HS-27A (cell line): ENCODE measurements around the gene BRD1.
"Not testable (repeated sequence)": the region's sequence is repeated elsewhere in the genome, so short reads cannot be mapped to it uniquely, and the experiment has no call there.

Experiments used
- DNase-seq: peaks from one replicate; pipeline ENCODE4 v3.0.0-alpha.2; 2012; ENCODE audit warnings: low read depth, missing footprints

Gene BRD1

DNA sequence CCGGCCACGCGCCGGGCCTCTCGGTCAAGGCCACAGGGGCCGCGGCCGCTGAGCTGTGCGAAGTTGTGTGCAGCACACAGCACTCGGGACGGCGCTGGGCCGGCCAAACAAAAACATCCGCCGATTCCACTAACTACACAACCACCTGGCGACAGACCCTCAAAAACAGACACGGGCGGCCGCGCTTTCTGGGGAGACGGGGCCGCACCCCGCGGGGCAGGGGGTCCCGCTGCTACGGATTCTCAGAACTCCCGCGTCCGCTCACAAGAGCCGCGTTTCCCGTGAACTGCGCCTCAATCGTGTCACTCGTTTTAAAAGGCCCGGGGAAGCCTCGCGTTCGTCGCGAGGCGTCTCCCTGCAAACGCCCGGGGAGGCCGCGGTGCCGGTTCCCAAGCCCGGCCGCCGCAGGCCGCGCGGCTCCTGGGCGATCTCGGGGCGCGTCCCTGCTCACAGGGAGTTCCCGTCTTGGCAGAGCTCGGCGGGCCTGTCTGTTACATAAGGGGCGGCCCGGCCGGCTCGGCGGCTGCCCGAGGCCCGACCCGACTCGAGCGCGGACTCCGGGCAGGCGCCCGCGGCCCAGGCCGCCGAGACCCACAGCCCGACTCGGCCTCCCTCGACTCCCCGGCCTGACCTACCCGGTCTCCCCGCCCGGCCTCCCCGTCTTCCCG is 936 bp downstream of the BRD1 start:
- no peak for DNase-seq

DNA sequence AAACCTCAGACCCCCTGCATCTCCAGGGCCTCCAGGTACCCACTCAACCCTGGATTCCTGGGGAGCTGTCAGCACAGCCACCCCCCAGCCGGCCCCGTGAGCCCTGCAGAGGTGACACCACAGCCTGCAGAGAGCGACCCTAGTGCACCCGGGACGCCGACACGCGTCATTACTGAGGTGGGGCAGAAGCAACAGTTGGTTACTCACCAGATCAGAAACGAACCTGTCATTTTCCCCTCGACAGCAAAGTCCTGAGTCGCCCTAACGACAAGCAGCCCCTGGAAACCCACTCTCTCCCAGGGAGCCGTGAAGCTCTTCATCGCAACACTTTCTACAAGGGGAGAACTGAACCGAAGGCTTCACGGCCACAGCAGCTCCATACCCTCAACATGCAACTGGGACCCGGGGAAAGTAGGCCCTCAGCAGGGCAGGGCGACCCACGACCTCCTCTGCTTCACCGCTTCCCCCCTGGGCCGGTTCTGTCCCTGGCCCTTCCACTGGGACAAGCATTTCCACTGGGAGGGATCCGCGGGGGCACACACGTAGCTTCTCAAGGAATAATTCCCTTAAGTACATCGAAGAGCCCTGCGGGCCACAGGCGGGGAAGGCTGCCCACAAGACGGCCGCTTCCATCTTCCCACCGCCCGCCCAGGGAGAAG is 1.6 kb downstream of the BRD1 start:
- DNase-seq = no peak

DNA sequence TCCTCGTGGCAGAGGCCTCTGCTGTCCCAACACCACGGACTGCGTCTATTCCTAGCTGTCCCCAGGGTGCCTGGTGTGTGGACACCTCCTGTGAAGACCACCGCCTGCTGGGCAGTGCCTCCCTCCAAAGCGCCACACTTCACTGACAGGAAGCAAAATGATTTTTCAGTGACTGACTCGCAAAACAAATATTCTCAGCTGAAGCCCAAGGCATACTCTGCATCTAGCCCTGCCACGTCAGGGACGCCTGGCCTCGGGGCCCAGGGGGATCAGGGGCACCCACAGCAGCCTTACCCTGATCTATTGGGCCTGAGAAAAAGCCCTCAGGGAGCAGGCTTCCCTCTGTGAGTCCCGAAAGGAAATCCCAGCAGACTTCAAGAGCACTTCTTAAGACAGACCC is 2.2 kb downstream of the BRD1 start:
- DNase-seq = no peak

DNA sequence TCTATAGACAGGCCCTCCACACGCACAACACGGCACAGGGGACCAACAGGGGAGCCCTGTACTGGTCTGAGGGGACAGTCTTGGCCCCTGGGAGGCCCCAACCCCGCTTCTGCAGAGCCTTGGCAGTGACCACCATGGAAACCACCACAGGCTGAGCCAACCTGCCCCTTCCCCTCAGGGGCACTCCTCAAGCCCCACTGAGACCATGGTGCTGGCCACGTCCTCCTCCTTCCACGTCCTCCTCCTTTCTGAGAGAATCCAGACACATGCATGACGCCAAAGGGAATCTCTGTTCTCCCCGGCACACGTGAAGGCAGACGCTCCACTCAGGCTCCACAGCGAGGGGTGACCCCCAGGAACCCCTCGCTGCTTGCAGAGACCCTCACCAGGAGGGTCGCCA is 2.7 kb downstream of the BRD1 start:
- no peak for DNase-seq

DNA sequence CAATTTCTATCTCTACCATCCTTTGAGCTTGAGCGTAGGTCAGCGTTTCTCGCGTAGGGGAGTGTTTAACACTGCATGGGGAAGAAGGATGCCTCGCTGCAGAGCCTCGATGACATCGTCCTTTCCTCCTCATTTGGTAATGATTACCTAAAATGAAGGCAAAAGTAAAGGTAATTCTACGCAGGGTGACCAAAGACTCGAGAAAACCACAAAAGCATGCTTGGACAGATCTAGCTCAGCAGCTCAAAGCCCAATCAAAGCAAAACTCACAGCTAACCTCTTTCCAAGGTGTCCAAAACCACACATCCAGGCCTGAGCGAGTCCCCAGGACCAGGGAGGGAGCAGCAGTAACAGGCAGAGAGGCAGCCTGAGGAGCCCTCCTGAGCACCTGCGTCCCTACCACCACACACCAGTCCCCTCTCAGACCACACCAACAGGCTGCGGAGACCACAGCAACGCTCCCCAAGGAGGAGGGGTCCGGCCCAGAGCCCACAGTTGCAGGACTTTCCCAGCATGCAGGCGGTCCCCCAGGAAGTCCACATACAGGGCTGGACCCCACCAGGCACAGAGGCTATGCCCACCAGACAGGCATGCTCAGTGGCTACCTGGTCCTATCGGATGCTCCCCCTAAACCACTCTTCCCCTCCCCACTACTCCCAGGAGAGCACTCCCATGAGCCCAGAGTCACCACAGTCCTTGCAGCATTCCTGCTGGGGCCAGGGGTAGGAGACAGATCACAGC is 3.3 kb downstream of the BRD1 start:
- no peak for DNase-seq

DNA sequence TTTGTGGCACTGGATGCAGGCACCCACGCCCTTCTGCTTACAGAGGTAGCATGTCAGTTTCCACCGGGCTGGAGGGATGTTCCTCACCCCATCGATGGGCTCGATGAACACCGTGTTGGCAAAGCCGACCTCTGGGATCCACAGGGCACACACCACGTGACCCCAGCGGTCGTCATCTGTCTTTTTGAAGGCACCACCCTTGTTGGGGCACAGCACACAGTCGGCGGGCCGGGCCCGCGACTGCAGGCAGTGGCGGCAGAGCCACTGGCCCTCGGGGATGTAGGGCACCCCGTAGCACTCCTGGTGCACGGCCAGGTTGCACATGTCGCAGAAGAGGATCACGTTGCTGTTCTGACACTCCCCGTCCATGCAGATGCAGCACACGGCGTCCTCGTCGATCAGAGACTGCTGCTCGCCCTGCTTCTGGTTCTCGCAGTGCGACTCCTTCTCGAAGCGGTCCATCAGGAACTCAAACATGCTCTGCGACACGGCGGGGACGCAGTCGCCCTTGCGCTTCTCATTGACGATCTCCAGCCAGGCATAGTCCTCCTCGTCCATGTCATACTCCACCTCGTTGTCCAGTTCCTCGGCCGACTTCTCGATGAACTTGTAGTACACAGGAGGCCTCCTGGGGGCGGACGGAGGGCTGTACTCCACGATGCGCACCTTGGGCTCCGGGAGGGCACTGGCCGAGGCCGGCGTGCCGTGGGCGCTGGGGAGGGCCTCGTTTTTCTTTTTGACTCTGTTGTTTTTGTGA is 4.2 kb downstream of the BRD1 start:
- no peak for DNase-seq

DNA sequence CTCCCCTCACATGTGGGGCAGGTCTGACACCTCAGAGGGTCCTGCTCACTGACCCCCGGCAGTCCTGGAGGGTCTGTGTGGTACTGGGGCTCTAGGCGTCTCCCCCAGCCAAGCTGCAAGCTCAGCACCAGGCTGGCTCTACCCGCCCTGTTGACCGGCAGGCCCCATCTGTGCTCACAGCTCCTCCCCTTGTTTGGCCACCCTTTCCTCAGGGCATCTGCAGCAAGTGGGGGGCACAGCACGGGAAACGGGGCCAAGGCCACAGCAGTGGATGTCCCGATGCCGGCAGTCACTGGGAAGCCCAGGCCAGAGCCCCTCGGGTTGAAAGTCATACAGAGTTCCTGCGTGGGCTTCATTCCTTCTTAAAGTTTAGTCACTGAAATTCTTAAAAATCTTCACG is 5.9 kb downstream of the BRD1 start:
- not testable (repeated sequence) for DNase-seq

DNA sequence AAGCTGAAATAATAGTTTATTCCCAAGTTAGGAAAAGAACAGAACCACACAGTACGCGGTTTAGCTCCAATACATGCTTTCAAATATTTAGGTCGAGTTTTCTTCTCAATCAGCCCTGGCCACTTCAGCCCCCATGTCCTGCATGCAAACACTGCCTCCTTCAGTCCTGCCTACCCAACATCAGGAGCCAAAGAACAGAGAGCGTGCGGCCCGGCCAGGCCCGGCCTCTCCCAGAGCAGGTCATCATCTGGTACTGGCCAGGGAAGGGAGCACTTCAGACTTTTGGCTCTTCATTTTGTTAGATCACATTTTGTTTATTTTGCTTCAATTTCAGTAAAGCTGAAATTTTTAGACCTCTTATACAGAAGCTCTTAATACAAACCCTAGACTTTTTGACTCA is 6.7 kb downstream of the BRD1 start:
- DNase-seq = no peak

DNA sequence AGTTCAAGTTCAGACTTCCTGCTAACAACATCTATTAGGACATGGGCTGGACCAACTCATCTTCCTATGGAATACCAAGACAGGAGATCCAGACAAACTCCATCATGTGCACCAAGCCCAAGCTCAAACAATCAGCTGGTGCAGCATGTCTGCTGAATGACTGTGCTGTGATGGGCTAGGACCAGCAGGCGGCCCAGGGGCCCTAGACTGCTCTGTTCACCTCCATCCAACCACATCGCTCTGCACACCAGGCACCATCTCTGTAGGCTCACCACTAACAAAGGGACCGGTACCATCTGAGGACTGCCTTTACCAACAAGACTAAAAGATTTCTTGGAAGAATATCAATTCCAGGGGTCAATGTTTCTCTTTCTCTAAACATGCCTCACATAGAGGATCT is 10.3 kb downstream of the BRD1 start:
- DNase-seq = no peak

DNA sequence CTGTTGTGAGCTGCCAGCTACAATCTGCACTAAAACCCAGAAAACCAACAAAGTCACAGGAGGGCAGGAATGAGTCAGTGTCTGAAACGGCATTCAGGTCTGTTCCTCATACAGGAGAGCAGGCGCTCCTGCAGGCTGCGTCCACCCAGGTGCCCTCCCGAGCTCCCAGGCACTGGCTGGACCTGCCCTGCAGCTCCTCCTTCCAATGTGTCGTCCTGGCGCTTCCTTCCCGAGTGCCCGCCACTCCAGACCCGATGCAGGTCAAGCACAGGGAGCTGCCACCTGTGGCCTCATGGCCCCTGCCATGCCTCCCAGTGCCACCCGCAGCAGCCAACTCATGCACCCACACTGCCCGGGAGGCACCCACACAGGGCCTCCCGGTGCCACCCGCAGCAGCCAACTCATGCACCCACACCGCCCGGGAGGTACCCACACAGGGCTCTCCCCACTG is 12.0 kb downstream of the BRD1 start:
- no peak for DNase-seq

DNA sequence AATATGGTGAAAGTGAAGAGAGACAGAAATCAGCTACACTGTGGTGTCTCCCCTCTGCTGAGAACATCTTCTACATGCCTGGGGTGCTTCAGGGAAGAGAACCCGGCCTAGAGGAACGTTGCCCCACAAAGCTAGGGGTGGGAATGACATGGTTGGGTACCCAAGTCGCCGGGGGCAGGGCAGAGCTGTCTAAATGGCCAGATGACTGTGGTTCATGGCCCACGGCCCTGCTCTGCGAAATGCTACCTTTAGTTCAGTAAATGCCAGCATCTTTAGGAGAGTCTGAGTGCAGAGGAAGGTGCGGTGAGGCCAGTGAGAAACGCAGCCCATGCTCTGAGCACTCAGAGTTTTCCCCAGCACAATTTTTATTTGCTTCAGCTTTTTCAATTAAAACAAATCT is 12.8 kb downstream of the BRD1 start:
- no peak for DNase-seq

DNA sequence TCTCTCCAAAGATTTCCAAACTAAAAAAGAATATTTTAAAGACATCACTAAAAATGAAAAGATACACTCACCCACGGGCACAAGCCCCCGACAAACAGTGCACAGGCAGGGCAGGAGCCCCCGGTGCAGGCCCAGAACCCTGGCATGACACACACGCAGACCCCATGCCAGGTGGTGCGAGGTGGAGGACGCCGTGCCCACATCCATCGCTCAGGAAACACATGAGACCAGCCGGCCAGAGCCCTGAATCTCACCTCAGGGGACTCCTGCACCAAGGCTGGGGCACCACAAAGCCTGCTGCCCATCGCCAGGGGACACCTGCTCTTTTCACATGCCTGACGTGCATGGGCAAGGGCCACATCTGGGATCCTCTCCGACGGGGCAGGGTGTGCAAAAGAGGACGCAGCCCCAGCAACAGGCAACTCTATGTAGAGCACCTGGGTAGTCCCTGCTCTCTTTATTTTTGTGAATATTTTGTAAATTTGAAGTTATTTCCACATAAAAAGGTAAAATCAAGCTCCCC is 13.4 kb downstream of the BRD1 start:
- no peak for DNase-seq

DNA sequence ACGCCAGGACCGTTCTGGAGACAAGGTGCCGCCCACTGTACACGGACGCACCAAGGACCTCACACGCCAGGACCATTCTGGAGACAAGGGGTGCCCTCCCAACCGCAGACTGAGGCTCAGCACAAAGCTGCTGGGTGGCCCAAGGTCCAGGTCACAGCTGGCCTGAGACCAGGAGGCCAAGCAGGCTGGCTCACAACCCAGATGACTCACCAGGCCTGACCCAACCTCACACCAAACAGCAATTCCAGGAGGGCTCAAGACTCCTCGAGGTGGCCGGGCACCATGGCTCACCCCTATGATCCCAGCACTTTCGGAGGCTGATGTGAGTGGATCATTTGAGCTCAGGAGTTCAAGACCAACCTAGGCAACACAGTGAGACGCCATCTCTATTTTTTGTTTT is 14.8 kb downstream of the BRD1 start:
- no peak for DNase-seq

DNA sequence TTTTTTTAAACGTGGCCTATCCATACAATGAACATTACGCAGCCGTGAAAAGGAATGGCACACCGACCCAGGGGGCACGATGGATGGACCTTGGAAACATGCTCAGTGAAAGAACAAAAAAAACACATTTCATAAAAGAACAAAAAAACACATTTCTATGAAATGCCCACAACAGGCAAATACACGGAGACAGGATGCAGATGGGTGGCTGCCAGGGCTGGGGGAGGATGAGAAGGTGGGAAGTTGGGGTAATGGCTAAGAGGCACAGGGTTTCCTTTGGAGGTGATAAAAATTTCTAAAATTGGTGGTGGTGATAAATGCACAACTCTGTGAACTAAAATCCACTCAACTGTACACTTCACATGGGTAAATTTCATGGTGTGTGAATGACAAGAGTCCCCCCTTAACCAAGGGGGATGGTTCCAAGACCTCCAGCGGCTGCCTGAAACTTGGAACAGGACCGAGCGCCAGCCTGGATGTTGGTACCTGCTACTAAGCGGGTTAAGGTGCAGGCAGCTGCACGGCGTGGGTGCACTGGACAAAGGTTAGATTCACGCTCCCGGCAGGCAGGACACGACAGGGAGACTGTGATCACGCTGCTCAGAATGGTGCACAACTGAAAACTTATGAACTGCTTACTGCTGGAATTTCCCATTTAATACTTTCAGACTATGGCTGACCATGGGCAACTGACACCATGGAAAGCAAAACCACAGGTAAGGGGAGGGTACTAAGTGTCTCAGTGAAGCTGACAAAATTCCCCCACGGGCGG is 16.5 kb downstream of the BRD1 start:
- no peak for DNase-seq

DNA sequence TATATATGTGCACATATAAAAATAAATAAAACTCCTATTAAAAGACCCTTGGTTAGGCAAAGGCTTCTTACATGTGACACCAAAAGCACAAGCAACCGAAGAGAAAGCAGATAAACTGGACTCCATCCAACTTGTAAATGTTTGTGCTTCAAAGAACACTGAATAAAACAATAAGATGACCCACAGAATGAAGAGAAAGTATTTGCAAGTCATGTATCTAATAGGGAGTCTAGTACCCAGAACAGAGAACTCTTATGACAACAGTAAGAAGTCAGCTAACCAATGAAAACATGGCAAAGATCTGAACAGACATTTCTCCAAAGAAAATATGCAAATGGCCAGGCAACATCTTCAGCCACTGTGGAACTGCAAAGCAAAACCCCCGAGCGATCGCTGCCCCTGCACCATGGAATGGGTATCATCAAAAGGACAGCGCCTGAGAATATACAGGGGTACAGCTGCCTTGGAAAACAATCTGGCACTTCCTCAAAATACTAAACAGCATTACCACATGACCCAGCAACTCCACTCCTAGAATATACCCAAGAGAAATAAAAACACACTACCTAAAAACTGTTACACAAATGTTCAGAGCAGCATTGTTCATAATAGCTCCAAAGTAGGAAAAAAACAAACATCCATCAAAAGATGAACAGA is 17.2 kb downstream of the BRD1 start:
- no peak for DNase-seq

DNA sequence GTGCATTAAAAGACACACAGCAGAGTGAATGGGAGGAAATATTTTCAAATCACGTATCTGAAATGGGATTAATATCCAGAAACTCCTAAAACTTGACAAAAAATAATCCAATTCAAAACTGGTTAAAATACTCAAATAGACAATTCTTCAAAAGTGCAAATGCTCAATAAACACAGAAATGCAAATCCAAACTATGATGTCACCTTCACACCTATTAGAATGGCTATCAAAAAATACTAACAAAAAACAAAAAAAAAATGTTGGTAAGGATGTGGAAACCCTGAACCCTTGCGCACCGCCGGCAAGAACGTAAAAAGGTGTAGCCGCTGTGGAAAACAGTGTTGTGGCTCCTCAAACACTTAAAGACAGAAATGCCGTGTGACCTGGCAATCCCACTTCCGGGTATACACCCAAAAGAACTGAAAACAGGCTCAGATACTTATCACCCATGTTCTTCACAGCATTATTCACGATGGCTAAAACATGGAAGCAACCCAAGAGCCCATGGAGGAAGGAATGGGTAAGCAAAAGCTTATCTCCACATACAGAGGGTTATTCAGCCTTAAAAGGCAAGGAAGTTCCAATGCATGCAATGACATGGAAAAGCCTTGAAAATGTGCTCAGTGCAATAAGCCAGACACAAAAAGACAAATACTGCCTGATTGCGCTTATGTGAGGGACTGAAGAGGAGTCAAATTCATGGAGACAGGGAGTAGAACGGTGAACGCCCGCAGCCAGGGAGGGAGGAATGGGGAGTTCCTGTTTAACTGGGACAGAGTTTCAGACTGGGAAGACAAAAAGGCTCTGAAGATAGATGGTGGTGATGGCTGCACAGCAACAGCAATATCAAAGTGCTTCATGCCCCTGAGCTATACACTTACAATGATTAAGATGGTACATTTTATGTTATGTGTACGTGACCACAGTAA is 19.6 kb downstream of the BRD1 start:
- DNase-seq = no peak

DNA sequence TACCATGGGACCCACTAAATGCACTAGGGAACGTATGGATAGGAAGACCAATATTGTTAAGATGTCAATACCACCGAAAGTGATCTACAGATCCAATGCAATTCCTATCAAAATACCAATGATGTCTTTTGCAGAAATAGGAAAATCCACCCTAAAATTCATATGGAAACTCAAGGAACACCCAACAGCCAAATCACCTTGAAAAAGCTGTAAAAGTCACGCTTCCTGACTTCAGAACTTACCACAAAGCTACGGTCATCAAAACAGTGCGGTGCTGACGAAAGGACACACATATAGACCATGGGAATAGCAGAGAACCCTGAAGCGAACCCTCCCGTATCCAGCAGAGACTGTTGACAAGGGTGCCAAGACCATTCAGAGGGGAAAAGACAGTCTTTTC is 20.5 kb downstream of the BRD1 start:
- DNase-seq = no peak

DNA sequence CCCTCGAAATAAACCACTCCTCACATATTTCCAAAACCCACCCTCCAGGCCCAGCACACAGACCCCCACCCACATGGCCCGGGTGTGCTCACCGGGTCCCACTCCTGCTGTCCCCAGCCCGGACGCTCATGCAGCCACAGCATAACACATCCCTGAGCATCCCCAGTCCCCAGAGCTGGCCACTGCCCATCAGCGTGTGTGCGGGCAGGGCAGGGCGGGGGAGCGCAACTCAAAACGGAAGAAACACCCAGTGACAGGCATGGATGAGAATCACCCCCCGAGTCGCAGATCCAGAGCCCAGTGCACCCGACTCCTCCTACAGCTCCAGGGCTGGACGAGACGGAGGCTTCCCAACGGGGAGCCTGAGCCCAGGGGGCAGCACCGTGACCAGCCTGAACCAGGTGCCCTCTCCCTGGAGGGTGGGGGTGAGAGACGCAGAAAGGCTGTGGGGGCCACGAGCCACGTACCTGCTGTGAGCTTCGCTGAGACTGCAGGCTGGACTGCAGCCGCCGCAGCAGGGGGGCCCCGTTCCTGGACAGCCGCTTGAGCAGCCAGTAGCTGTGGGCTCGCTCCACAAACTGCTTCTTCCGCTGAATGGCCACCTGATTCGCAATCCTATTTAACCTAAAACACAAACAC is 23.8 kb downstream of the BRD1 start:
- no peak for DNase-seq

DNA sequence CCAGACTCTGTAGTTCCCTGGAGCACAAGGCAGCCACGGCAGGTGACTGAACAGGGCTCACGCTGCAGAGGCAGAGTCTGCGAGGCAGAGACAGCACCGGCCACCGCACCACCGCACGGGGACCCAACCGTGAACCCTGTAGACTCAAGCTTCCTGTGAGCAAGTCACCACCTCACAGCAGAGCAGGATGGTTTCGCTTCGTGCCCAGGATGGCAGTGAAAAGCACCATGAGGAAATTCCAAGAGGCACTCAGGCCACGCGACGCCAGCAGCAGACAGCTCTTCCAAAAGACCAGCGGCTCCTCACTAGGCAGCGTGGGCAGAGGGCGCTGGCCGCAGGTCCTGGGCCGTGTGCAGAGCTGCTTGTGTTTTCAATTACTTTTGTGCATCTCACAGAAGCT is 24.5 kb downstream of the BRD1 start:
- no peak for DNase-seq
